Keratinocyte (primary cell): ENCODE measurements around the gene TADA3. TPM values are rescaled to one million over a fixed set of nuclear protein-coding genes. Genes with fewer than 3 reads are reported as not detected.

Source experiments
- DNase-seq: peaks from one replicate; pipeline ENCODE4 v3.0.0-alpha.2; 2011; ENCODE audit warnings: low read depth, missing footprints, low spot score
- FAIRE-seq: peaks from 2 replicates; lab custom pipeline; 2011; peaks lifted over from hg19 to GRCh38; lab: Jason Lieb, UNC
- H2AFZ ChIP-seq: 2 replicates; pipeline ENCODE4 v1.6.0; 2012; ENCODE audit warnings: low read length, control low read depth, inconsistent platforms; ENCODE audit not compliant: control insufficient read depth
- H3K27ac ChIP-seq: 2 replicates; pipeline ENCODE4 v1.5.1; 2011; ENCODE audit warnings: low read length; ENCODE audit not compliant: control insufficient read depth, insufficient read depth
- H3K27me3 ChIP-seq: 3 replicates; pipeline ENCODE4 v1.6.0; 2011; ENCODE audit warnings: low read length; ENCODE audit not compliant: control insufficient read depth, insufficient read depth; ENCODE audit errors: extremely low read depth
- H3K36me3 ChIP-seq, 2 experiments: 2 replicates in 1 of 2; 3 replicates in 1 of 2; pipeline ENCODE4 v1.5.1; 2011; ENCODE audit warnings: low read length in 2 of 2, mild to moderate bottlenecking in 1 of 2; ENCODE audit not compliant: control insufficient read depth in 2 of 2, insufficient read depth in 2 of 2; ENCODE audit errors: extremely low read depth in 1 of 2
- H3K4me1 ChIP-seq: 3 replicates; pipeline ENCODE4 v1.5.1; 2011; ENCODE audit warnings: low read length; ENCODE audit not compliant: control insufficient read depth, insufficient read depth; ENCODE audit errors: extremely low read depth
- H3K4me2 ChIP-seq: 3 replicates; pipeline ENCODE4 v1.6.0; 2011; ENCODE audit warnings: low read depth, low read length; ENCODE audit not compliant: control insufficient read depth, insufficient read depth; ENCODE audit errors: extremely low read depth
- H3K4me3 ChIP-seq, 3 experiments: fragments of 200-600 bp in 1 of 3; sonication (generic) in 1 of 3; 2 replicates in 2 of 3; 3 replicates in 1 of 3; pipeline ENCODE4 v1.5.1; 2011 to 2016; ENCODE audit warnings: low read length in 3 of 3, mild to moderate bottlenecking in 3 of 3, control low read depth in 2 of 3, inconsistent platforms in 1 of 3, low read depth in 1 of 3, mixed read lengths in 1 of 3, mixed run types in 1 of 3, moderate library complexity in 1 of 3; ENCODE audit not compliant: control insufficient read depth in 2 of 3, insufficient read depth in 2 of 3; ENCODE audit errors: extremely low read depth in 1 of 3
- H3K79me2 ChIP-seq: 2 replicates; pipeline ENCODE4 v1.6.0; 2012; ENCODE audit warnings: low read length; ENCODE audit not compliant: control insufficient read depth, insufficient read depth
- H3K9ac ChIP-seq: 3 replicates; pipeline ENCODE4 v1.6.0; 2011; ENCODE audit warnings: low read length; ENCODE audit not compliant: control insufficient read depth, insufficient read depth; ENCODE audit errors: extremely low read depth
- H3K9me1 ChIP-seq: 3 replicates; pipeline ENCODE4 v1.6.0; 2011; ENCODE audit warnings: low read length; ENCODE audit not compliant: control insufficient read depth, insufficient read depth; ENCODE audit errors: extremely low read depth
- H3K9me3 ChIP-seq: 2 replicates; pipeline ENCODE4 v1.5.1; 2012; ENCODE audit warnings: low read depth, low read length; ENCODE audit not compliant: control insufficient read depth
- H4K20me1 ChIP-seq: 3 replicates; pipeline ENCODE4 v1.6.0; 2011; ENCODE audit warnings: low read length; ENCODE audit not compliant: control insufficient read depth, insufficient read depth; ENCODE audit errors: extremely low read depth
- CTCF ChIP-seq, 3 experiments: IDR thresholded peaks in 1 of 3; conservative IDR thresholded peaks in 1 of 3; optimal IDR thresholded peaks in 1 of 3; 2 replicates in 2 of 3; 3 replicates in 1 of 3; pipeline versions ENCODE3 to v1.5.1; 2011; ENCODE audit warnings: low read length in 3 of 3, mild to moderate bottlenecking in 3 of 3, moderate library complexity in 2 of 3, control low read depth in 1 of 3, inconsistent platforms in 1 of 3; ENCODE audit not compliant: insufficient read depth in 2 of 3; ENCODE audit errors: extremely low read depth in 1 of 3
- EZH2 ChIP-seq: IDR thresholded peaks from one replicate; pipeline ENCODE4 v1.6.1; 2012; ENCODE audit warnings: inconsistent platforms, mild to moderate bottlenecking, low read length, moderate library complexity
- dilution Hi-C: fragments of 300-500 bp; cut with MboI; formaldehyde crosslinking; loops from one replicate; pipeline ENCODE4 v1.7.0; 2020; ENCODE audit warnings: low sequenced_read_pairs; ENCODE audit not compliant: extremely low pct_ligation_motif_present
- polyA plus RNA-seq, 5 experiments: library from polyadenylated mRNA; depleted of rRNA in 3 of 5; stranded (reverse) in 3 of 5; stranded (forward) in 1 of 5; unstranded in 1 of 5; fragments of >200 nt; gene quantifications; 1 replicate in 1 of 5; 2 replicates in 3 of 5; 3 replicates in 1 of 5; pipeline versions ENCODE4 v1.2.1 to v1.2.3, GENCODE V29; 2011 to 2012; ENCODE audit warnings: missing spikeins in 2 of 5, low read depth in 1 of 5, low replicate concordance in 1 of 5

The TADA3 gene
- polyA plus RNA-seq, 1 donor (not counting 4 experiments of a cell fraction or from before 2014, with no cell fraction given) = 29.6 TPM

DNA sequence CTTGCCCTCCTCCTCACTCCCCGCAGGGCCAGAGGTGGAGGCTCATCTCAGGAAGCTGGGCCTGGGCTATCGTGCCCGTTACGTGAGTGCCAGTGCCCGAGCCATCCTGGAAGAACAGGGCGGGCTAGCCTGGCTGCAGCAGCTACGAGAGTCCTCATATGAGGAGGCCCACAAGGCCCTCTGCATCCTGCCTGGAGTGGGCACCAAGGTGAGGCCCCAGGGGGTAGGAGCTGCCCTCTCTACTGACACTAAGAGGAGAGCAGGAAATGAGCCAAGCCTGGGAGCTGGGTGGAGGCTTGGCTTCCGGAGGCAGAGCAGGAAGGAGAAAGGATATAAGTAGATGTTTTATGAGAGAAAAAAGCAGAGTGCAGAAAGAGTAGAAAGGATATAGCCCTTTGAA lies 37.6 kb downstream of the TADA3 start:
- dilution Hi-C loops = no loop called here
- no peaks in the 10 kb centered on the region for H3K9me1 ChIP-seq
- DNase-seq = no peak
- H3K36me3 ChIP-seq = peaks cover 18 to 20% of the 10 kb centered on the region in 2 experiments
- peak overlapping the region; percentile 77 for H3K4me2 ChIP-seq
- no peaks in the 10 kb centered on the region for H3K9me3 ChIP-seq
- no peak overlapping the region for H3K4me3 ChIP-seq
- no peak for FAIRE-seq
- H3K27me3 ChIP-seq = no peaks in the 10 kb centered on the region
- H3K79me2 ChIP-seq = peaks cover 4% of the 10 kb centered on the region
- peak overlapping the region; percentile 61 for H3K27ac ChIP-seq
- peak overlapping the region; percentile 13 for H3K9ac ChIP-seq
- peak overlapping the region; percentile 84 for H2AFZ ChIP-seq
- H3K4me1 ChIP-seq = peaks cover 26% of the 10 kb centered on the region
- no peak for TF ChIP-seq CTCF (optimal IDR thresholded peaks at IDR 0.05 in 1 of 3, IDR thresholded peaks at IDR 0.05 in 1 of 3, conservative IDR thresholded peaks at IDR 0.05 in 1 of 3; ENCODE audit: extremely low read depth in 1 of 3, insufficient read depth in 2 of 3, low read length in 3 of 3)
- no peak for TF ChIP-seq EZH2
- H4K20me1 ChIP-seq = no peaks in the 10 kb centered on the region

GRCh38 chr3:9750556-9751411 lies 41.5 kb downstream of the TADA3 start:
- H2AFZ ChIP-seq = peak overlapping the region; percentile 91

More at GRCh38 chr3:9750556-9751411, 41.5 kb downstream of the TADA3 start:
- no peak for DNase-seq
- H3K9ac ChIP-seq = peak overlapping the region; percentile 73
- peak overlapping the region; percentile 58 for H3K27ac ChIP-seq
- peaks cover 10 to 22% of the 10 kb centered on the region in 2 experiments for H3K36me3 ChIP-seq
- peak overlapping the region; percentile 55 to 85 (median 82) for H3K4me3 ChIP-seq
- peaks cover 4% of the 10 kb centered on the region for H3K79me2 ChIP-seq
- no peak for FAIRE-seq
- peak overlapping the region; percentile 89 for H3K4me2 ChIP-seq
- TF ChIP-seq EZH2 (no peak), CTCF (optimal IDR thresholded peaks at IDR 0.05 in 1 of 3, IDR thresholded peaks at IDR 0.05 in 1 of 3, conservative IDR thresholded peaks at IDR 0.05 in 1 of 3; ENCODE audit: extremely low read depth in 1 of 3, insufficient read depth in 2 of 3, low read length in 3 of 3) (no peak)
- H3K27me3 ChIP-seq = no peaks in the 10 kb centered on the region
- dilution Hi-C loops = no loop called here
- no peaks in the 10 kb centered on the region for H4K20me1 ChIP-seq
- no peaks in the 10 kb centered on the region for H3K9me1 ChIP-seq
- peaks cover 30% of the 10 kb centered on the region for H3K4me1 ChIP-seq
- no peaks in the 10 kb centered on the region for H3K9me3 ChIP-seq
